ENCODE measurements around the gene PLSCR1.

- TF ChIP-seq ZNF408 (CRISPR knock-in tag; IDR thresholded peaks at IDR 0.05; ENCODE audit: low read depth) (no peak), EGR1 (conservative IDR thresholded peaks at IDR 0.05) (no peak), CTCF (IDR thresholded peaks at IDR 0.05 in 2 of 3, conservative IDR thresholded peaks at IDR 0.05 in 1 of 3; ENCODE audit: insufficient read depth in 2 of 3, low read depth in 1 of 3, low read length in 3 of 3) (no peak), RAD21 (CRISPR knock-in tag; conservative IDR thresholded peaks at IDR 0.05 in 1 of 2, IDR thresholded peaks at IDR 0.05 in 1 of 2) (no peak), POLR2A (conservative IDR thresholded peaks at IDR 0.05) (no peak), ZNF12 (CRISPR knock-in tag; IDR thresholded peaks at IDR 0.05) (no peak)
- TF ChIP-seq, protein P1, sequence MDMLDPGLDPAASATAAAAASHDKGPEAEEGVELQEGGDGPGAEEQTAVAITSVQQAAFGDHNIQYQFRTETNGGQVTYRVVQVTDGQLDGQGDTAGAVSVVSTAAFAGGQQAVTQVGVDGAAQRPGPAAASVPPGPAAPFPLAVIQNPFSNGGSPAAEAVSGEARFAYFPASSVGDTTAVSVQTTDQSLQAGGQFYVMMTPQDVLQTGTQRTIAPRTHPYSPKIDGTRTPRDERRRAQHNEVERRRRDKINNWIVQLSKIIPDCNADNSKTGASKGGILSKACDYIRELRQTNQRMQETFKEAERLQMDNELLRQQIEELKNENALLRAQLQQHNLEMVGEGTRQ (CRISPR knock-in tag; IDR thresholded peaks at IDR 0.05) = no peak
These were observed 15.4 kb downstream of the PLSCR1 start for GRCh38 chr3:146529021-146529420.

Measured in K562 (cell line).